ENCODE measurements around the gene SLC28A3.

SLC28A3 gene

GRCh38 chr9:84339503-84339902 is 1.1 kb downstream of the SLC28A3 start:
- no peak for DNase-seq

GRCh38 chr9:84338792-84339191 is 1.8 kb downstream of the SLC28A3 start:
- no peak for DNase-seq

- DNase-seq, result no peak
Measured at GRCh38 chr9:84337252-84337651, 3.3 kb downstream of the SLC28A3 start.

GRCh38 chr9:84331119-84331809 is 9.3 kb downstream of the SLC28A3 start:
- peak; percentile 79 for DNase-seq

- DNase-seq, result peak; percentile 42
Measured at GRCh38 chr9:84330246-84330645, 10.3 kb downstream of the SLC28A3 start.

- DNase-seq, result no peak
Measured at GRCh38 chr9:84327184-84327583, 13.4 kb downstream of the SLC28A3 start.

GRCh38 chr9:84325347-84325973 is 15.1 kb downstream of the SLC28A3 start:
- no peak for DNase-seq

- DNase-seq, result no peak
Measured at GRCh38 chr9:84324811-84325210, 15.7 kb downstream of the SLC28A3 start.

GRCh38 chr9:84323858-84324257 is 16.7 kb downstream of the SLC28A3 start:
- peak; percentile 75 for DNase-seq

GRCh38 chr9:84322828-84323227 is 17.7 kb downstream of the SLC28A3 start:
- DNase-seq, result peak; percentile 64

- peak; percentile 63 for DNase-seq
Measured at GRCh38 chr9:84320231-84320630, 20.3 kb downstream of the SLC28A3 start.

- peak; percentile 51 for DNase-seq
Measured at GRCh38 chr9:84319632-84320031, 20.9 kb downstream of the SLC28A3 start.

GRCh38 chr9:84318981-84319380 is 21.6 kb downstream of the SLC28A3 start:
- DNase-seq, result peak; percentile 74

GRCh38 chr9:84317563-84317962 is 23.0 kb downstream of the SLC28A3 start:
- no peak for DNase-seq

- peak; percentile 69 for DNase-seq
Measured at GRCh38 chr9:84315278-84315877, 25.2 kb downstream of the SLC28A3 start.

- peak; percentile 21 for DNase-seq
Measured at GRCh38 chr9:84314306-84314705, 26.3 kb downstream of the SLC28A3 start.

GRCh38 chr9:84310883-84311282 is 29.7 kb downstream of the SLC28A3 start:
- DNase-seq, result peak; percentile 38

GRCh38 chr9:84305497-84306131 is 34.9 kb downstream of the SLC28A3 start:
- no peak for DNase-seq

- DNase-seq, result no peak
Measured at GRCh38 chr9:84304166-84304565, 36.4 kb downstream of the SLC28A3 start.

- DNase-seq, result no peak
Measured at GRCh38 chr9:84303061-84303460, 37.5 kb downstream of the SLC28A3 start.

- DNase-seq, result peak; percentile 65
Measured at GRCh38 chr9:84301851-84302250, 38.7 kb downstream of the SLC28A3 start.

GRCh38 chr9:84300271-84300670 is 40.3 kb downstream of the SLC28A3 start:
- DNase-seq, result no peak

- DNase-seq, result no peak
Measured at GRCh38 chr9:84297162-84297821, 43.3 kb downstream of the SLC28A3 start.
